Neural cell (in vitro differentiated cells): ENCODE measurements around the gene SETBP1.

Experiments used
- CTCF ChIP-seq: fragments of 450-650 bp; IDR thresholded peaks from 2 replicates; pipeline ENCODE4 v1.5.1; 2014; ENCODE audit warnings: antibody characterized with exemption, mild to moderate bottlenecking, moderate library complexity; ENCODE audit not compliant: poor library complexity, severe bottlenecking
- EP300 ChIP-seq: fragments of 450-650 bp; conservative IDR thresholded peaks from 2 replicates; pipeline ENCODE4 v1.6.1; 2014; ENCODE audit warnings: antibody characterized with exemption, mild to moderate bottlenecking, moderate library complexity; ENCODE audit not compliant: poor library complexity, severe bottlenecking
- EZH2 ChIP-seq: fragments of 200-600, 300-800 bp; shearing (Covaris generic), sonication (generic); IDR thresholded peaks from 2 replicates; pipeline ENCODE4 v1.6.1; 2014; ENCODE audit warnings: antibody characterized with exemption, low read length, borderline replicate concordance, mild to moderate bottlenecking; ENCODE audit not compliant: insufficient read depth, poor library complexity, severe bottlenecking
- POLR2AphosphoS5 ChIP-seq: IDR thresholded peaks from 2 replicates; pipeline ENCODE4 v1.6.1; 2012
- RAD21 ChIP-seq: fragments of 450-650 bp; conservative IDR thresholded peaks from 2 replicates; pipeline ENCODE4 v1.6.1; 2014; ENCODE audit warnings: antibody characterized with exemption, mild to moderate bottlenecking, moderate library complexity
- TAF1 ChIP-seq: IDR thresholded peaks from 2 replicates; pipeline ENCODE4 v1.6.1; 2012; ENCODE audit warnings: low read depth

GRCh38 chr18:44943311-44943881 is 262.7 kb downstream of the SETBP1 start:
- TF ChIP-seq TAF1 (no peak), CTCF (no peak), POLR2AphosphoS5 (no peak), EP300 (no peak), RAD21 (no peak), EZH2 (no peak)
